ENCODE data around the gene SEMA4G. TPM values are rescaled to one million over a fixed set of nuclear protein-coding genes. Genes with fewer than 3 reads are reported as not detected.

SEMA4G gene
- total and polyA plus RNA-seq, 2 of the 13 experiments (the other 11 are each of a cell fraction or from before 2014, with no cell fraction given): 46.2 to 207 TPM

DNA sequence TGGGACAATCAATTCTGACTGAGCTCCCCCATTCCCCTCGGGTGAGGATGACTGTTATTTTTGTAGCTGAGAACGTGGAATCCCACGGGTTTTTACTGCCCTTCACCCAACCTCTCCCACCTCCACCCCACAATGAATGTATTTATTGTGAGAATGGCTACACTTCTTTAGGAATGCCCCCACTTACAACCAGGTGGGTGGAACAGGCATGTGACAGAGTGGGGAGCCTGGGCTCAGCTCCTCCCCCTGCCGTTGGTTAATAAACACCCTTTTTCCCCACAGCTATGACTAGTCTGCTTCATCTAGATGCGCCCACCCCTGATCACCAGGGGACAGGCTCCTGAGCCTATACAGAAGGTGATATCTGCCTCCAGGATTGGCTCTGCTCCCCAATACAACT is 16.0 kb downstream of the SEMA4G start (continued):
- TF ChIP-seq, protein P1, sequence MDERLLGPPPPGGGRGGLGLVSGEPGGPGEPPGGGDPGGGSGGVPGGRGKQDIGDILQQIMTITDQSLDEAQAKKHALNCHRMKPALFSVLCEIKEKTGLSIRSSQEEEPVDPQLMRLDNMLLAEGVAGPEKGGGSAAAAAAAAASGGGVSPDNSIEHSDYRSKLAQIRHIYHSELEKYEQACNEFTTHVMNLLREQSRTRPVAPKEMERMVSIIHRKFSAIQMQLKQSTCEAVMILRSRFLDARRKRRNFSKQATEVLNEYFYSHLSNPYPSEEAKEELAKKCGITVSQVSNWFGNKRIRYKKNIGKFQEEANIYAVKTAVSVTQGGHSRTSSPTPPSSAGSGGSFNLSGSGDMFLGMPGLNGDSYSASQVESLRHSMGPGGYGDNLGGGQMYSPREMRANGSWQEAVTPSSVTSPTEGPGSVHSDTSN (CRISPR knock-in tag; IDR thresholded peaks at IDR 0.05): no peak
- TF ChIP-seq ZNF343 (CRISPR knock-in tag; IDR thresholded peaks at IDR 0.05) (no peak), ZNF124 (CRISPR knock-in tag; IDR thresholded peaks at IDR 0.05) (no peak), TBL1XR1 (IDR thresholded peaks at IDR 0.05; ENCODE audit: borderline replicate concordance, low read length, partially characterized antibody) (no peak), ERF (CRISPR knock-in tag; IDR thresholded peaks at IDR 0.05) (no peak), POLR2AphosphoS5 (IDR thresholded peaks at IDR 0.05; ENCODE audit: low read depth, low read length) (no peak), ZNF530 (CRISPR knock-in tag; IDR thresholded peaks at IDR 0.05; ENCODE audit: low read depth) (no peak), FIP1L1 (IDR thresholded peaks at IDR 0.05; ENCODE audit: borderline replicate concordance, insufficient read depth, low read depth, low read length) (no peak), RNF2 (conservative IDR thresholded peaks at IDR 0.05; ENCODE audit: low read depth) (no peak), HNRNPK (IDR thresholded peaks at IDR 0.05; ENCODE audit: low read depth, low read length, poor library complexity, severe bottlenecking) (peak; percentile 5), GATAD2A (CRISPR knock-in tag; IDR thresholded peaks at IDR 0.05) (0 out of 2 replicates have a peak, but pooled peaks have one; percentile 14), ZNF264 (CRISPR knock-in tag; IDR thresholded peaks at IDR 0.05) (no peak), ZNF773 (CRISPR knock-in tag; IDR thresholded peaks at IDR 0.05; ENCODE audit: borderline replicate concordance) (no peak)
- TF ChIP-seq, protein P2, sequence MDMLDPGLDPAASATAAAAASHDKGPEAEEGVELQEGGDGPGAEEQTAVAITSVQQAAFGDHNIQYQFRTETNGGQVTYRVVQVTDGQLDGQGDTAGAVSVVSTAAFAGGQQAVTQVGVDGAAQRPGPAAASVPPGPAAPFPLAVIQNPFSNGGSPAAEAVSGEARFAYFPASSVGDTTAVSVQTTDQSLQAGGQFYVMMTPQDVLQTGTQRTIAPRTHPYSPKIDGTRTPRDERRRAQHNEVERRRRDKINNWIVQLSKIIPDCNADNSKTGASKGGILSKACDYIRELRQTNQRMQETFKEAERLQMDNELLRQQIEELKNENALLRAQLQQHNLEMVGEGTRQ (IDR thresholded peaks at IDR 0.05; ENCODE audit: low read depth, low read length): no peak
- TF ChIP-seq, protein P2 (CRISPR knock-in tag; IDR thresholded peaks at IDR 0.05; ENCODE audit: borderline replicate concordance): no peak
- TF ChIP-seq, protein P3, sequence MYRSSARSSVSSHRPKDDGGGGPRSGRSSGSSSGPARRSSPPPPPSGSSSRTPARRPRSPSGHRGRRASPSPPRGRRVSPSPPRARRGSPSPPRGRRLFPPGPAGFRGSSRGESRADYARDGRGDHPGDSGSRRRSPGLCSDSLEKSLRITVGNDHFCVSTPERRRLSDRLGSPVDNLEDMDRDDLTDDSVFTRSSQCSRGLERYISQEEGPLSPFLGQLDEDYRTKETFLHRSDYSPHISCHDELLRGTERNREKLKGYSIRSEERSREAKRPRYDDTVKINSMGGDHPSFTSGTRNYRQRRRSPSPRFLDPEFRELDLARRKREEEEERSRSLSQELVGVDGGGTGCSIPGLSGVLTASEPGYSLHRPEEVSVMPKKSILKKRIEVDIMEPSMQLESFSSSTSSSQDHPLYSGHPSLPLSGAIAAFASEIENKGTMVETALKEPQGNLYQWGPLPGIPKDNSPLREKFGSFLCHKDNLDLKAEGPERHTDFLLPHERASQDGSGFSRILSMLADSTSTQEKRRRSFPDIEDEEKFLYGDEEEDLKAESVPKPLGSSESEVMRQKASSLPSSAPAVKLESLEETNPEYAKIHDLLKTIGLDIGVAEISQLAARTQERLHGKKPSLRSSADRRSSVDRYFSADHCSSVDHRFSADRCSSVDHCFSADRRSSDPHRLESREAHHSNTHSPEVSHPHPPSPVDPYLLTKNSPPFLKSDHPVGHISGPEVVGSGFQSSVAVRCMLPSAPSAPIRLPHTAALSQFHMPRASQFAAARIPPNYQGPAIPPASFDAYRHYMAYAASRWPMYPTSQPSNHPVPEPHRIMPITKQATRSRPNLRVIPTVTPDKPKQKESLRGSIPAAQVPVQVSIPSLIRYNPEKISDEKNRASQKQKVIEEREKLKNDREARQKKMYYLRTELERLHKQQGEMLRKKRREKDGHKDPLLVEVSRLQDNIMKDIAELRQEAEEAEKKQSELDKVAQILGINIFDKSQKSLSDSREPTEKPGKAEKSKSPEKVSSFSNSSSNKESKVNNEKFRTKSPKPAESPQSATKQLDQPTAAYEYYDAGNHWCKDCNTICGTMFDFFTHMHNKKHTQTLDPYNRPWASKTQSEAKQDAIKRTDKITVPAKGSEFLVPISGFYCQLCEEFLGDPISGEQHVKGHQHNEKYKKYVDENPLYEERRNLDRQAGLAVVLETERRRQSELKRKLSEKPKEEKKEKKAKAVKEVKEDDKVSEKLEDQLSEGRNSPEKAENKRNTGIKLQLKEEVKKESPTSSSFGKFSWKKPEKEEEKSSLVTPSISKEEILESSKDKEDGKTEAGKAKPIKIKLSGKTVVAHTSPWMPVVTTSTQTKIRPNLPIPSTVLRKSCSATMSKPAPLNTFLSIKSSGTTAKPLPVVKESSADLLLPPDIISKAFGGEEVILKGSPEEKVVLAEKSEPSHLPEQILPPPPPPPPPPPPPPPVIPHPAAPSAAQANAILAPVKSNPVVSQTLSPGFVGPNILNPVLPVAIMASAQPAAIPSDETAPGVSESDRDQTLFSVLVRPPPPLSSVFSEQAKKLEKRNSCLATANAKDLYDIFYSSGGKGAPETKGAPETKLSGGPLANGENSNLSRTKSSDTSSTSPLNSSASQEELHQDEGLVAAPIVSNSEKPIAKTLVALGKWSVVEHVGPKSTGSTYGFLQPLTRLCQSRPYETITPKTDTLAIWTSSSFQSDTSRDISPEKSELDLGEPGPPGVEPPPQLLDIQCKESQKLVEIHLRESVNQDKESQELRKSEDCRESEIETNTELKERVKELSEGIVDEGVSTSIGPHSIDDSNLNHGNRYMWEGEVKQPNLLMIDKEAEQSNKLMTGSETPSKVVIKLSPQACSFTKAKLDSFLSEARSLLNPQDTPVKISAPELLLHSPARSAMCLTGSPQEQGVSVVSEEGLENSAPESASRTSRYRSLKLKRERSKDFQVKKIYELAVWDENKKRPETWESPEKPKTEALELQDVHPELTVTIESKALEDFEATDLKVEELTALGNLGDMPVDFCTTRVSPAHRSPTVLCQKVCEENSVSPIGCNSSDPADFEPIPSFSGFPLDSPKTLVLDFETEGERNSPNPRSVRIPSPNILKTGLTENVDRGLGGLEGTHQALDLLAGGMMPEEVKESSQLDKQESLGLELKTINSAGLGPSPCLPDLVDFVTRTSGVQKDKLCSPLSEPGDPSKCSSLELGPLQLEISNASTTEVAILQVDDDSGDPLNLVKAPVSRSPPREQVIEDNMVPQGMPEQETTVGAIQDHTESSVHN (CRISPR knock-in tag; IDR thresholded peaks at IDR 0.05): no peak
- TF ChIP-seq, protein P4, sequence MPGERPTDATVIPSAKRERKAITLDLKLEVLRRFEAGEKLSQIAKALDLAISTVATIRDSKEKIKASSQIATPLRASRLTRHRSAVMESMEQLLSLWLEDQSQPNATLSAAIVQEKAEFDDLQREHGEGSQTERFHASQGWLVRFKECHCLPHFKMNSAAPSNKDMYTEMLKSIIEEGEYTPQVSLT (CRISPR knock-in tag; IDR thresholded peaks at IDR 0.05; ENCODE audit: borderline replicate concordance, low read depth): no peak
- TF ChIP-seq, protein P5, sequence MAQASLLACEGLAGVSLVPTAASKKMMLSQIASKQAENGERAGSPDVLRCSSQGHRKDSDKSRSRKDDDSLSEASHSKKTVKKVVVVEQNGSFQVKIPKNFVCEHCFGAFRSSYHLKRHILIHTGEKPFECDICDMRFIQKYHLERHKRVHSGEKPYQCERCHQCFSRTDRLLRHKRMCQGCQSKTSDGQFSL (CRISPR knock-in tag; IDR thresholded peaks at IDR 0.05): 0 out of 2 replicates have a peak, but pooled peaks have one; percentile 47
